HL-60 (cell line): ENCODE results near the gene NFAM1.

ENCODE experiments used
- DNase-seq, 2 experiments: peaks; one replicate each; pipeline ENCODE4 v3.0.0-alpha.2; 2010 to 2020; ENCODE audit warnings: low read depth in 1 of 2, low spot score in 1 of 2
- H3K27ac ChIP-seq: fragments of 250-450 bp; sonication (Bioruptor Pico); replicated peaks from 2 replicates; pipeline ENCODE4 v1.5.1; 2020; ENCODE audit warnings: mild to moderate bottlenecking, moderate library complexity
- H3K27me3 ChIP-seq: fragments of 250-450 bp; sonication (Bioruptor Pico); 2 replicates; pipeline ENCODE4 v1.5.1; 2021; ENCODE audit warnings: mild to moderate bottlenecking, moderate library complexity; ENCODE audit not compliant: insufficient read depth, poor library complexity, severe bottlenecking
- H3K4me3 ChIP-seq: replicated peaks from 2 replicates; pipeline ENCODE4 v1.5.1; 2011; ENCODE audit warnings: mild to moderate bottlenecking, control low read depth, low read length; ENCODE audit not compliant: insufficient read depth
- GABPA ChIP-seq: IDR thresholded peaks from 2 replicates; pipeline ENCODE4 v1.6.1; 2012; ENCODE audit warnings: low read depth
- POLR2AphosphoS5 ChIP-seq: IDR thresholded peaks from 2 replicates; pipeline ENCODE4 v1.6.1; 2012; ENCODE audit warnings: low read depth
- SPI1 ChIP-seq: IDR thresholded peaks from 2 replicates; pipeline ENCODE4 v1.6.1; 2012; ENCODE audit warnings: low read depth, mild to moderate bottlenecking, borderline replicate concordance
- TF ChIP-seq, protein P1 (sequence below): IDR thresholded peaks from one replicate; pipeline ENCODE4 v1.5.1; 2011; ENCODE audit warnings: low read length, control low read depth, inconsistent platforms; ENCODE audit not compliant: insufficient read depth
- TF ChIP-seq, protein P2 (sequence below): IDR thresholded peaks from 2 replicates; pipeline ENCODE4 v1.6.1; 2012; ENCODE audit warnings: low read depth; ENCODE audit not compliant: insufficient replicate concordance

Gene NFAM1

DNA sequence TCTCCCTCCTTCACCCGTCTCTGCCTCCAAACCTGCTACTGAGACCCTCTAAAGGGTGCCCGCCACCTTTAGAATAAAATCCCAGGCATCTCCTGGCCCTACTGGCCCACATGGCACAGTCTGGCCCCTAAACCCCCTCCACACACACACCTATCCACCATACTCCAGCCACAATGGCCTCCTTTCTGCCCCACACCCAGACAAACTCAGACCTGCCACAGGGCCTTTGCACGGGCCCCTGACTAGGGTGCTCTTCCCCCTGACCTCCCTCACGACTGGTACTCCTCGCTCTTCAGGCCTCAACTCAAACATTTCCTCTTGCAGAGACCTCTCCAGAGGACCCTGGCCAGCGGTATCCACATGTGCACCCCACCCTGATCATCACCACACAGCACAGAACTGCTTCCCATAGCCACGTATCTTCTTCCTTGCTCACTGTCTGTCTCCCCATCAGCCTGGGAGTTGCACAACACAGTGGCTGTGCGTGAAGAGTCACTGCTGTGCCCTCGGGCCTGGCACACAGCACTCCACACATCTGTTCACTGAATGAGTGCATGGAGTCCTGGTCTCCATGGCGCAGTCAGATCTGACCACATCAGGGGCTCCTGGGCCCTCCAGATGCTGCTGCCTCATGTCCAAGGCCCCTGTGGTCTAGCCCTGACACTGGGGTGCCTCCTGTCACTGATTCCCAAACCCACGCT lies 95.5 kb downstream of the NFAM1 start:
- no peak for TF ChIP-seq GABPA
- TF ChIP-seq SPI1: no peak
- TF ChIP-seq, protein P1, sequence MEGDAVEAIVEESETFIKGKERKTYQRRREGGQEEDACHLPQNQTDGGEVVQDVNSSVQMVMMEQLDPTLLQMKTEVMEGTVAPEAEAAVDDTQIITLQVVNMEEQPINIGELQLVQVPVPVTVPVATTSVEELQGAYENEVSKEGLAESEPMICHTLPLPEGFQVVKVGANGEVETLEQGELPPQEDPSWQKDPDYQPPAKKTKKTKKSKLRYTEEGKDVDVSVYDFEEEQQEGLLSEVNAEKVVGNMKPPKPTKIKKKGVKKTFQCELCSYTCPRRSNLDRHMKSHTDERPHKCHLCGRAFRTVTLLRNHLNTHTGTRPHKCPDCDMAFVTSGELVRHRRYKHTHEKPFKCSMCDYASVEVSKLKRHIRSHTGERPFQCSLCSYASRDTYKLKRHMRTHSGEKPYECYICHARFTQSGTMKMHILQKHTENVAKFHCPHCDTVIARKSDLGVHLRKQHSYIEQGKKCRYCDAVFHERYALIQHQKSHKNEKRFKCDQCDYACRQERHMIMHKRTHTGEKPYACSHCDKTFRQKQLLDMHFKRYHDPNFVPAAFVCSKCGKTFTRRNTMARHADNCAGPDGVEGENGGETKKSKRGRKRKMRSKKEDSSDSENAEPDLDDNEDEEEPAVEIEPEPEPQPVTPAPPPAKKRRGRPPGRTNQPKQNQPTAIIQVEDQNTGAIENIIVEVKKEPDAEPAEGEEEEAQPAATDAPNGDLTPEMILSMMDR: no peak
- TF ChIP-seq POLR2AphosphoS5: no peak
- TF ChIP-seq, protein P2, sequence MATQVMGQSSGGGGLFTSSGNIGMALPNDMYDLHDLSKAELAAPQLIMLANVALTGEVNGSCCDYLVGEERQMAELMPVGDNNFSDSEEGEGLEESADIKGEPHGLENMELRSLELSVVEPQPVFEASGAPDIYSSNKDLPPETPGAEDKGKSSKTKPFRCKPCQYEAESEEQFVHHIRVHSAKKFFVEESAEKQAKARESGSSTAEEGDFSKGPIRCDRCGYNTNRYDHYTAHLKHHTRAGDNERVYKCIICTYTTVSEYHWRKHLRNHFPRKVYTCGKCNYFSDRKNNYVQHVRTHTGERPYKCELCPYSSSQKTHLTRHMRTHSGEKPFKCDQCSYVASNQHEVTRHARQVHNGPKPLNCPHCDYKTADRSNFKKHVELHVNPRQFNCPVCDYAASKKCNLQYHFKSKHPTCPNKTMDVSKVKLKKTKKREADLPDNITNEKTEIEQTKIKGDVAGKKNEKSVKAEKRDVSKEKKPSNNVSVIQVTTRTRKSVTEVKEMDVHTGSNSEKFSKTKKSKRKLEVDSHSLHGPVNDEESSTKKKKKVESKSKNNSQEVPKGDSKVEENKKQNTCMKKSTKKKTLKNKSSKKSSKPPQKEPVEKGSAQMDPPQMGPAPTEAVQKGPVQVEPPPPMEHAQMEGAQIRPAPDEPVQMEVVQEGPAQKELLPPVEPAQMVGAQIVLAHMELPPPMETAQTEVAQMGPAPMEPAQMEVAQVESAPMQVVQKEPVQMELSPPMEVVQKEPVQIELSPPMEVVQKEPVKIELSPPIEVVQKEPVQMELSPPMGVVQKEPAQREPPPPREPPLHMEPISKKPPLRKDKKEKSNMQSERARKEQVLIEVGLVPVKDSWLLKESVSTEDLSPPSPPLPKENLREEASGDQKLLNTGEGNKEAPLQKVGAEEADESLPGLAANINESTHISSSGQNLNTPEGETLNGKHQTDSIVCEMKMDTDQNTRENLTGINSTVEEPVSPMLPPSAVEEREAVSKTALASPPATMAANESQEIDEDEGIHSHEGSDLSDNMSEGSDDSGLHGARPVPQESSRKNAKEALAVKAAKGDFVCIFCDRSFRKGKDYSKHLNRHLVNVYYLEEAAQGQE: no peak
- H3K27ac ChIP-seq: no peak overlapping the region
- H3K27me3 ChIP-seq: peaks cover 22% of the 10 kb centered on the region
- no peak overlapping the region for H3K4me3 ChIP-seq
- DNase-seq: peak in 1 of 2 experiments; percentile 19

DNA sequence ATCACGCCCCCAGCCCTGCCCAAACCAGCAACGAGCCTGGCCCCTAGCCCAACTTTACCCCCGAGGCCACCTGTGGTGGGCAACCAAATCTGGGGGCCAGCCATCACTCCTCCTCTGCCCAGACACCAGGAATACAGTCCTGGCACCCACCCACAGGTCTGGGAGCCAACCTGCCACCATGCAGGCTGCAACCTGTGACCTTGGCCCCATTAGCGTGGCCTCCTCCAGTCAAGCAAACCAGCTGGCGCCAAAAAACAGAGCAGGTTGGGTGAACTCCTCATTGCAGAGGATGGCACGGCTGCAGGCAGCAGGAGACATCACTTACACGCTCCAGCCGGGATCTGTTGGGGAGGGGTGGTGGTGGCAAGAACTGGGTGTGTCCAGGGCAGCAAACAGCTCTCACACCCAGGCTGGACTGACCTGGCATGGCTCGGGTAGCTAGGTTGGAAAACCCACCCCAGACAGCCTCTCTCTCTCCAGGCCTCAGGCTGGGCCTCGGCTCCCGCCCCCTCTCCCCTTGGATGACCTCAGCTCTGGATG lies 96.3 kb downstream of the NFAM1 start:
- Histone ChIP-seq H3K27ac (no peak overlapping the region), H3K4me3 (no peak overlapping the region), H3K27me3 (peaks cover 22% of the 10 kb centered on the region)
- DNase-seq: no peak
- no peak for TF ChIP-seq SPI1
- TF ChIP-seq, protein P1: no peak
- TF ChIP-seq, protein P2: no peak
- no peak for TF ChIP-seq GABPA
- no peak for TF ChIP-seq POLR2AphosphoS5

DNA sequence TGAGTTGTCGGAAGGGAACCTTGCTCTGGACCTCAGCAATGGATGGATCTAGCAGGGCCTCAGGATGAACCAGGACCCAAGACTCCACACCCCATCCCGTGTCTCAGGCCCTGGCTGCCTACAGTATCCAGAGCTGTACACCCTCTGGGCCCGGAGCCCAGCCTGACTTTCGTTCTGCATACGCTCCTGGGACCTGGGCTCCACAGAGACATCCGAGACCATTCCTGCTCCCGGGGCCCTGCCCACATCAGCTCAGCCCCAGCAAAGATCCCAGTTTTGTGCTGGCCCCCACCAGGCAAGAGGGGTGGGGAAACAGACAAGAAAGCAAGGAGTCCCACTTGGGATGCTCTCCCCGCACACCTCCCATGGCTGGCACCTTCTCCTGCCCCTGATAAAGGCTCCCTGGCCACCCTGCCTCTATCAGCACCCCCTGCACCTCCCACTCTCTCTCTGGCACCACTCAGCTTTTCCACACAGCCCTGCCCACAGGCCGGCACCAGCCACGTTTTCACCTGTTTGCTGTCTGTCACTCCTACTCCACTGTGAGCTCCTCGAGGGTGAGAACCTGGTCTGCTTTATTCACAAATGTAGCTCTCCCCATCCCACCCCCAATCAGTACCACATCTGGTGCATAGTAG lies 97.2 kb downstream of the NFAM1 start:
- peaks cover 18% of the 10 kb centered on the region for H3K27me3 ChIP-seq

More for the DNA sequence above, 97.2 kb downstream of the NFAM1 start:
- no peak for DNase-seq
- Histone ChIP-seq H3K4me3 (no peak overlapping the region), H3K27ac (no peak overlapping the region)
- TF ChIP-seq, protein P1: no peak
- TF ChIP-seq, protein P2: no peak
- TF ChIP-seq POLR2AphosphoS5 (no peak), GABPA (no peak), SPI1 (no peak)
